GM10248 (cell line): ENCODE measurements around the gene C9orf43.

Experiments
- CTCF ChIA-PET: fragments of 300-600 bp; sonication (Branson Sonifier 250); formaldehyde crosslinking; extraction: SDS; loops from one replicate; lab custom pipeline; 2021; ENCODE audit warnings: antibody characterized with exemption; lab: Yijun Ruan, JAX
- POLR2A ChIA-PET: fragments of 350-650 bp; sonication (Branson Sonifier 250); formaldehyde crosslinking; extraction: SDS; loops from one replicate; lab custom pipeline; 2020; ENCODE audit warnings: antibody characterized with exemption; lab: Yijun Ruan, JAX
- DNase-seq: peaks from one replicate; pipeline ENCODE4 v3.0.0; 2012; ENCODE audit errors: extremely low spot score
- CTCF ChIP-seq: IDR thresholded peaks from 2 replicates; pipeline ENCODE4 v1.5.1; 2012; ENCODE audit warnings: mild to moderate bottlenecking, low read depth; ENCODE audit errors: extremely low read depth, missing control alignments, control extremely low read depth

C9orf43 gene

GRCh38 chr9:113393281-113393680 is 17.3 kb upstream of the C9orf43 start:
- ChIA-PET POLR2A (no interaction called here), CTCF (interaction anchor here (1.2 to 3.3 kb wide), 3 partner anchors 8 to 265 kb away, joined by 6 to 8 read pairs (median 7); partner anchors contain the start of gene ALAD)
- DNase-seq = no peak
- TF ChIP-seq CTCF = no peak

DNA sequence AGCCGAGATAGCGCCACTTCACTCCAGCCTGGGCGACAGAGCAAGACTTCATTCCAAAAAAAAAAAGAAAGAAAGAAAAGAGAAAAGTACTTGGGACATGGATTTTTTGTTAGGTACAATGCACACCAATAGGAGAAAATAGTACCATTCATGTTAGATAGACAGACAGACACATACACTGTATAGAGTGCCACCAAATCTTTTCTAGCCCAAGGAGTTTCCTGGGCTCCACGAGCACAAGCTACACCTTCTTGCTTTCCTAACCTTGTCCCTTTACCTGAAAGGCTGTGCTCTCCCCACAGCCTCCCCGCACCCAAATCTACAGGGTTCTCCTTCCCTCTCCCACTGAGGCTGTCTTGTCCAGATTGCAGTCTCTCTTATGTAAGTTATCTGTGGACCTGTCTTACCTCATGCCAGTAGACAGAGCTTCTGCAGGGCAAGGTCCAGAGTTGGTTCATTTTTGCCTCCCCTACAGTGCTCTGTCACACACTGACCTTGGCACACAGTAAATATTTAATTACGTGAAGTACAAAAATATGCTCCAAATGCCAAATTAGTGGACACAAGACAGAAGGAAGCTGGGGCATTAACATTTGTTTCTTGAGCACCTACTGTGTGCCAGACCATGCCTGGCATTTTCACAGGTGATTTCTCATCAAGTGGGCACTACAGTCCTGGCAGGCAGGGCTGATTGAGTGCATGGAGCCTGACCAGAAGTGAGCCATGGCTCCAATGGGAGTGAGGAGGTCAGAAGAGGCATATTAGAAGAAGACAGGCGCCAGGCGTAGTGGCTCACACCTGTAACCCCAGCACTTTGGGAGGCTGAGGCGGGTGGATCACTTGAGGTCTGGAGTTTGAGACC is 15.3 kb upstream of the C9orf43 start:
- ChIA-PET POLR2A (no interaction called here), CTCF (interaction anchor here (1.1 to 3.3 kb wide), 3 partner anchors 8 to 263 kb away, joined by 3 to 7 read pairs (median 6); no protein-coding TSS in a partner anchor)
- DNase-seq = no peak
- TF ChIP-seq CTCF = no peak

- TF ChIP-seq CTCF = no peak
- no peak for DNase-seq
- ChIA-PET POLR2A (no interaction called here), CTCF (interaction anchor here (0.8 to 9.7 kb wide), 4 partner anchors 49 to 259 kb away, joined by 3 to 102 read pairs (median 4); no protein-coding TSS in a partner anchor)
These were observed 13.3 kb upstream of the C9orf43 start for GRCh38 chr9:113397203-113397631.

DNA sequence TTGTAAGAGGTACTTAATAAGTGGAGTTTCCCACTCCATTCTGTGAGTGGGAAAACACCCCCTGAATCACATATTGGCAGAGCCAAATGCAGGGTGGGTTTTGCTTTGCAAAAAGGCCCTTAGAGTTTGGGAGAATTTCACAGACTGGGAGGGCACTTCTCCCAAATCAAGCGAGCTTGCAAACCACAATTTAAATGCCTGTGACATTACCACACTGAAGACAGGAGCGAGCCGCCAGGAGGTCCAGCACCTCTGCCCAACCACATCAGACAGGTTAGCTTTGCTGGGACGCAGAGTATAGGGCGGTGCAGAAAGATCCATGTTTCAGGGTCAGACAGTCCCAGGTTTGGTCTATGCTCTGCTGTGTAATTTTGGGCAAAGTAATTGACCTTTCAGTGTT is 11.8 kb upstream of the C9orf43 start:
- no peak for TF ChIP-seq CTCF
- ChIA-PET POLR2A (no interaction called here), CTCF (interaction anchor here (1.0 to 9.7 kb wide), 6 partner anchors 8 to 257 kb away, joined by 3 to 102 read pairs (median 14); partner anchors contain the start of genes C9orf43 and POLE3)
- DNase-seq = no peak

- TF ChIP-seq CTCF = no peak
- ChIA-PET CTCF (interaction anchor here (0.8 to 11.7 kb wide), 12 partner anchors 9 to 287 kb away, joined by 3 to 102 read pairs (median 4); partner anchors contain the start of genes C9orf43, CDC26, POLE3 and PRPF4), POLR2A (no interaction called here)
- DNase-seq = no peak
These were observed 10.8 kb upstream of the C9orf43 start for GRCh38 chr9:113399646-113400200.
